GM10266 (cell line): ENCODE measurements around the gene FOXB1.

Experiments used
- DNase-seq: peaks from one replicate; pipeline ENCODE4 v3.0.0; 2012; ENCODE audit errors: extremely low spot score
- TF ChIP-seq, protein P1 (sequence below): IDR thresholded peaks from 2 replicates; pipeline ENCODE4 v1.5.1; 2012; ENCODE audit warnings: mild to moderate bottlenecking, low read depth; ENCODE audit not compliant: control insufficient read depth, insufficient read depth; ENCODE audit errors: missing control alignments

FOXB1 gene

DNA sequence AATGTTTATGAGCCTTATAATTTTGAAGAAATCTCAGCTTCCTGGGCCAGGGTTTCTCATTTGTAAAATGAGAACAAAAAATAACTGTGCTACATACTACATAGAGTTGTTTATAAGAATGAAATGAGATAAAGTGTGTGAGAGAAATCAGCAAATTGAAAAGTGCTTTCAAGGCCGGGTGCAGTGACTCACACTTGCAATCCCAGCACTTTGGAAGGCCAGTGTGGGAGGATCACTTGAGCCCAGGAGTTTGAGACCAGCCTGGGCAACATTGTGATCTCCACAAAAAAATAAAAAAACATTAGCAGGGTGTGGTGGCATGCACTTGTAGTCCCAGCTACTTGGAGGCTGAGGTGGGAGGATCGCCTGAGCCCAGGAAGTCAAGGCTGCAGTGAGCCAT is 22.4 kb downstream of the FOXB1 start:
- no peak for DNase-seq
- TF ChIP-seq, protein P1, sequence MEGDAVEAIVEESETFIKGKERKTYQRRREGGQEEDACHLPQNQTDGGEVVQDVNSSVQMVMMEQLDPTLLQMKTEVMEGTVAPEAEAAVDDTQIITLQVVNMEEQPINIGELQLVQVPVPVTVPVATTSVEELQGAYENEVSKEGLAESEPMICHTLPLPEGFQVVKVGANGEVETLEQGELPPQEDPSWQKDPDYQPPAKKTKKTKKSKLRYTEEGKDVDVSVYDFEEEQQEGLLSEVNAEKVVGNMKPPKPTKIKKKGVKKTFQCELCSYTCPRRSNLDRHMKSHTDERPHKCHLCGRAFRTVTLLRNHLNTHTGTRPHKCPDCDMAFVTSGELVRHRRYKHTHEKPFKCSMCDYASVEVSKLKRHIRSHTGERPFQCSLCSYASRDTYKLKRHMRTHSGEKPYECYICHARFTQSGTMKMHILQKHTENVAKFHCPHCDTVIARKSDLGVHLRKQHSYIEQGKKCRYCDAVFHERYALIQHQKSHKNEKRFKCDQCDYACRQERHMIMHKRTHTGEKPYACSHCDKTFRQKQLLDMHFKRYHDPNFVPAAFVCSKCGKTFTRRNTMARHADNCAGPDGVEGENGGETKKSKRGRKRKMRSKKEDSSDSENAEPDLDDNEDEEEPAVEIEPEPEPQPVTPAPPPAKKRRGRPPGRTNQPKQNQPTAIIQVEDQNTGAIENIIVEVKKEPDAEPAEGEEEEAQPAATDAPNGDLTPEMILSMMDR, result no peak

DNA sequence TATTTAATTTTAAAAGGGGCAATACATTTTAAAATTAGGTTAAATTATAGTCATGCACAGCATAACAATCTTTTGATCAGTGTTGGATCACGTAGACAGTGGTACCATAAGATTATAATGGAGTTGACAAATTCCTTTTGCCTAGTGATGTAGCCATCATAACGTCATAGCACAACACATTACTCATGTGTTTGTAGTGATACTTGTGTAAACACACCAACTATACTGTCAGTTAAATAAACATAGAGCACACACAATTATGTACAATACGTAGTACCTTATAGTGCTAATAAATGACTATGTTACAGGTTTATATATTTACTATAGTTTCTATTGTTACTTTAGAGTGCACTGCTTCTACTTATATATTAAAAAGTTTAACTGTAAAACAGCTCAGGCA is 31.2 kb downstream of the FOXB1 start:
- TF ChIP-seq, protein P1, result no peak
- no peak for DNase-seq

DNA sequence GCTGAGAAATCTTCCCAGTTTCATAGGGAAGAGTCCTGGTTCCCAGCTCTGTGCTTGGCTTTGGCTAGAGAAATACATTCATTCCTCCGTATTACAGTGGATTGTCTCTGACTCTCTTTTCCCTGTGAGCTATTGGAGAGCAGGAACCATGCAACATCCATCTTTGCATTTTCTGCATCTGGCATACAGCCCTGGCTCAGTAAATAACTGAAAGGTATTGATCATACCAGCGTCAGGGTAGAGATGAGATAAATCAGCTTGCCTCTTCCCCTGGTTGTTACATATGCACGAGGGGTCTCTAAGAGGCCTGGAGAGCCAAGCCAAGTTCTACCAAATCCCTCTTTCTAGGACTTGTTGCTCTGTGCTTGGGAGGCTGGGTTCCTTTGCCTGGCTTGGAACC is 35.2 kb downstream of the FOXB1 start:
- TF ChIP-seq, protein P1, result no peak
- DNase-seq, result no peak

DNA sequence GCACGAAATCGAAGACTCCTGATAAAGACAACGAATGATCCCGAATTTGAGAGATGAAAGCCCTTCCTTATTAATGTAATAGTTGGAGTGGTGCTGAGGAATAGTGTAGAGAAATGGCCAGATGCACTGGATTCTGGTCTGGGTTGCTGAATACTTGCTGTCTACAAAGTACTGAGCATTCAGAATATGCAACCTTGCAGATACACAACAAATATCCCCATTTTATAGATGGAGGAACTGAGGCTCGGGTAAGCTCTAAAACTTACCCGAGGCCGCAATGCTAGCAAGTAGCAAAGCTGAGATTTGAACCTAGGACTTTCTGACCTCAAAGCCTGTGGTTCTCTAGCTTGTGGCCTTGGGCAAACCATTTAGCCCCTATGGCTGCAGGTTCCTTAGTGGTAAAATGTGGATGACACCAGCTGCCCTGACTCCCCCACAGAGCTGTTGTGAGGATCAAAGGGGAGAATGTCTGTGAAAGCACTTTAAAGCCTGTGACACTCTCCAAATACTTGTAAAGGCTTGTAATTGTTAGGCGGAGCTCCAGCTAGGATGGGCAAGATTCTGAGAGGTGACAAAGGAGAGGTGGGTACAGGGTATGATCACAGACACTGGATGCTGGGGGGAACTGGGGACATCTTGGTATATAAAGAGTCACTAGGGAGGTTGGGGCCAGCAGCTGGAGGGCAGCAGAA is 39.8 kb downstream of the FOXB1 start:
- no peak for DNase-seq
- TF ChIP-seq, protein P1, result no peak

DNA sequence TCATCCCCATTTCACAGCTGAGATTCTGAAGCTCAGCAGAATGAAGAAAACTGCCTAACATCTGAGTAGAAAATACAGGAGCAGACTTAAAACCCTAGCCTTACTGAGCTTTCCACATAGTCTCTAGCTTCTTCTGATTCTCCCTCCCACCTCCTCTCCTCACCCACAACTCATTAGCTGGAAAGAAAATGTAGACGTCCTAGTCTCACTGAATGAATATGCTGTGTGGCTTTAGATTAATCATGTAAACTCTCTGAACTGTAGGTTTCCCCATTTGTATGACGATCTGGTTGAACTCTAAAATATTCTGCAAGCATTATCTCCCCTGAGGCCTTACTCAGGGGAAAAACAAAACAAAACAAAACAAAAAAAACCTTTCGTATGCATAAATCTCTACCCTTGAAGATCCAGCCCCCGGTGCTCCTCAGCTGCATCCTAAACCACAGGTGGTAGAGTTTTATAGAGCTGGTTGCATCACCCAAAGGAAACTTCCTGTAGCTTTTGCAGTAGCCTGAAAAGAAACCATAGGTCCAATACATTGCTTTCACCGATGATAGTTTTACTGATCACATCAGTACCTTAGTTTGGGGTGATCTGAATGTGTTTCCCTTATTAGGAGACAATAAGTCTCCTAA is 40.6 kb downstream of the FOXB1 start:
- DNase-seq, result no peak
- TF ChIP-seq, protein P1, result no peak

DNA sequence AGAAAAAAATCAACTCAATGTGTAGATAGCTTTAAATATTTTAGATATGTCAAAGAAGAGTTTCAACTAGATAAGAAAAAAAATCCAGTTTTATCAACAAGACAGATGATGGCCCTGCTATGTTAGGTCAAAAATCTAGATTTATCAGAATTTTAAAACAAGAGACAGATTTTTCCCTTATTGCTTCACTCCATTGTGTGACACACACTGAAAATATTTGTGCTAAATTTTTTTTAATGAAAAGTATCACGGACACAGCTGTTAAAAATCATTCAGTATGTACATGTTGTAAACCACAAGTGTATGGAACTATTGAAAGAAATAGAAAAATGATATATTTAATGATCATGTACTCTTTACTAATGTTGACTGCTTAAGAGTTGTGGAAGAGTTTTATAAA is 43.6 kb downstream of the FOXB1 start:
- TF ChIP-seq, protein P1, result no peak
- DNase-seq, result no peak

DNA sequence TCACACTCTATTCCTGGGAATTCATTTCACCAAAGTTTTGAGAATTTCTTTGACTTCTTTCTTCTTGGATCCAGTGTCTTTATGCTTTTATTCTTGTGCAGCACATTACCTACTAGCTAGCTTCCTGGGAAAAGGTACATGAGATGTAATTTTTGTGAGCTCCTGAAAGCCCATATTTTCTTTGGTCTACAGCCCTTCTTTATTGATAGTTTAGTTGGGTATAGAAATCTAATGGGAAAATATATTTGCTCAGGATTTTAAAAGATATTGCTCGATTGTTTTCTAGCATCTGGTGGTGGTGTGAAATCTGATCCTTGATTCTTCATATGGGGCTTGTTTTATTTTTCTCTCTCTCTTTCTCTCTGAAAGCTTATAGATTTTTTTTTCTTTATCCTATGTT is 45.8 kb downstream of the FOXB1 start:
- TF ChIP-seq, protein P1, result no peak

More for the DNA sequence above, 45.8 kb downstream of the FOXB1 start:
- DNase-seq, result no peak
